PC-9 (cell line): ENCODE data around the gene RBMS1.

Experiments
- EZH2 ChIP-seq: fragments of 200-600 bp; sonication (generic); IDR thresholded peaks from 2 replicates; pipeline ENCODE4 v1.8.0; 2017; ENCODE audit warnings: antibody characterized with exemption, low read depth
- TF ChIP-seq, protein P1 (sequence below): fragments of 200-600 bp; sonication (generic); conservative IDR thresholded peaks from 2 replicates; pipeline ENCODE4 v1.6.1; 2017; ENCODE audit warnings: mixed run types, antibody characterized with exemption, mild to moderate bottlenecking, moderate library complexity

DNA sequence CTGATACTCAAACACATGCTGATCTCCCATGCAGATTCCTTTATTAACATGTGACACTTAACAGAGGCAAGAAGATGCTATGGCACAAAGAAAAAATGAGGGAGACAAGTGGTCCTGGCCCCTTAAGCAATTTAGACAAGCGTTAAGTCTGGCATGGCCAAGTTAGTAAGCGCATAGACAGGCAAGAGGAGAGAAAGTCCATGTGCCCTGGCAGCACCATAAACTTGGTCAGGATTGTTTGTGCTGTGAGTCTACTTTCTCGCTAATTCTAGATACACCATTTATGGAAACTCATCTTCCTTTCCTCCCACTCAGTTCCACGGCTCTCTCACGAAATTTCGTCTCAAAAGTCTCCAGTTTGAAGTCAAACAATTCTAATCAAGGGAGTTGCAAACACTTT is 138.9 kb downstream of the RBMS1 start:
- TF ChIP-seq, protein P1, sequence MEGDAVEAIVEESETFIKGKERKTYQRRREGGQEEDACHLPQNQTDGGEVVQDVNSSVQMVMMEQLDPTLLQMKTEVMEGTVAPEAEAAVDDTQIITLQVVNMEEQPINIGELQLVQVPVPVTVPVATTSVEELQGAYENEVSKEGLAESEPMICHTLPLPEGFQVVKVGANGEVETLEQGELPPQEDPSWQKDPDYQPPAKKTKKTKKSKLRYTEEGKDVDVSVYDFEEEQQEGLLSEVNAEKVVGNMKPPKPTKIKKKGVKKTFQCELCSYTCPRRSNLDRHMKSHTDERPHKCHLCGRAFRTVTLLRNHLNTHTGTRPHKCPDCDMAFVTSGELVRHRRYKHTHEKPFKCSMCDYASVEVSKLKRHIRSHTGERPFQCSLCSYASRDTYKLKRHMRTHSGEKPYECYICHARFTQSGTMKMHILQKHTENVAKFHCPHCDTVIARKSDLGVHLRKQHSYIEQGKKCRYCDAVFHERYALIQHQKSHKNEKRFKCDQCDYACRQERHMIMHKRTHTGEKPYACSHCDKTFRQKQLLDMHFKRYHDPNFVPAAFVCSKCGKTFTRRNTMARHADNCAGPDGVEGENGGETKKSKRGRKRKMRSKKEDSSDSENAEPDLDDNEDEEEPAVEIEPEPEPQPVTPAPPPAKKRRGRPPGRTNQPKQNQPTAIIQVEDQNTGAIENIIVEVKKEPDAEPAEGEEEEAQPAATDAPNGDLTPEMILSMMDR = no peak
- TF ChIP-seq EZH2 = no peak
